Uterus (tissue), 4 donors: Measurements from ENCODE around the gene RFX8. TPM values are rescaled to one million over a fixed set of nuclear protein-coding genes. Genes with fewer than 3 reads are reported as not detected.

Source experiments
- DNase-seq, 2 donors: peaks; one replicate each; pipeline ENCODE4 v3.0.0-alpha.2; 2019 to 2020
- H3K27ac ChIP-seq, 2 donors: fragments of 200-600 bp; sonication (generic); 1 replicate in 1 of 2; 2 replicates in 1 of 2; pipeline ENCODE4 v1.5.1; 2016 to 2018
- H3K27me3 ChIP-seq, 2 donors: fragments of 200-600 bp; sonication (generic); one replicate each; pipeline ENCODE4 v1.5.1; 2018 to 2019; ENCODE audit warnings: control low read depth in 1 of 2
- H3K36me3 ChIP-seq, 2 donors: fragments of 200-600 bp; sonication (generic); one replicate each; pipeline ENCODE4 v1.5.1; 2019; ENCODE audit warnings: control low read depth in 1 of 2
- H3K4me1 ChIP-seq, 2 donors: fragments of 200-600 bp; sonication (generic); one replicate each; pipeline ENCODE4 v1.5.1; 2018 to 2019; ENCODE audit warnings: control low read depth in 1 of 2
- H3K4me3 ChIP-seq, 2 donors: fragments of 200-600 bp; sonication (generic); 1 replicate in 1 of 2; 2 replicates in 1 of 2; pipeline ENCODE4 v1.5.1; 2018 to 2019; ENCODE audit warnings: mild to moderate bottlenecking in 1 of 2
- H3K9me3 ChIP-seq, 2 donors: fragments of 200-600 bp; sonication (generic); one replicate each; pipeline ENCODE4 v1.5.1; 2019; ENCODE audit warnings: control low read depth in 1 of 2
- POLR2A ChIP-seq, 2 donors: fragments of 450-650 bp; IDR thresholded peaks; one replicate each; pipeline ENCODE4 v1.6.1; 2016; ENCODE audit warnings: antibody characterized with exemption in 2 of 2, mild to moderate bottlenecking in 1 of 2, moderate library complexity in 1 of 2
- intact Hi-C: fragments of 100-400 bp; cut with DNase I; formaldehyde crosslinking; loops from one replicate; pipeline ENCODE4 v1.15.1; 2023; ENCODE audit warnings: low total_unique reads
- total RNA-seq, 4 donors: library from RNA; depleted of rRNA in 3 of 4; stranded (reverse); fragments of >200 nt in 3 of 4; gene quantifications; one replicate each; pipeline versions ENCODE4 v1.1.0 to v1.2.4, GENCODE V29; 2014 to 2023
- TF ChIP-seq, protein P1 (sequence below), 4 experiments: fragments of 200-600 bp in 2 of 4; fragments of 450-650 bp in 2 of 4; sonication (generic) in 2 of 4; IDR thresholded peaks; one replicate each; pipeline ENCODE4 v1.5.1; 2016 to 2019; ENCODE audit warnings: antibody characterized with exemption in 4 of 4, mild to moderate bottlenecking in 2 of 4, moderate library complexity in 1 of 4
- donor health status: DM: yes; HTN: yes; CAD: no.

The RFX8 gene
- total RNA-seq, 4 donors from 2014 or later, result 0.51 to 1.4 (median 1.1) TPM; not detected in 1

DNA sequence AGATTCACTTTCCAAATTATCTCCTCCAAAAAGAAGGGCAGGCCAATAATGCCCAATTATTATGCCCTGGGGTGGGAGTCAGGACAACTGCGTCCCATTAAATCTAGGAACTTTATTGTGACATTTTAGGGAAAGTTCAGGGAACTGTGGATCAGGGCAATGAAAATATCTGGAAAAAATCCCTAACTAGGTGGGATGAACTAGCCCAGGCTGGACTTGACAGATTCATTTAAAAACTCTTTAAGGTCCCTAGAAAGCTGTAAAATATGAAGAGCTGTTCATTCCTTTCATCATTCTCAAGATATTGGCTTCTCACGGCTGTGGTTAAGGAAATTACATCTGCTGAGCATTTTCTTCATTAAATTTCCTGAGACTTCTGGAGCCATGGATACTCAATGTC lies 95.8 kb downstream of the RFX8 start:
- H3K27me3 ChIP-seq, result no peaks in the 10 kb centered on the region
- TF ChIP-seq, protein P1, sequence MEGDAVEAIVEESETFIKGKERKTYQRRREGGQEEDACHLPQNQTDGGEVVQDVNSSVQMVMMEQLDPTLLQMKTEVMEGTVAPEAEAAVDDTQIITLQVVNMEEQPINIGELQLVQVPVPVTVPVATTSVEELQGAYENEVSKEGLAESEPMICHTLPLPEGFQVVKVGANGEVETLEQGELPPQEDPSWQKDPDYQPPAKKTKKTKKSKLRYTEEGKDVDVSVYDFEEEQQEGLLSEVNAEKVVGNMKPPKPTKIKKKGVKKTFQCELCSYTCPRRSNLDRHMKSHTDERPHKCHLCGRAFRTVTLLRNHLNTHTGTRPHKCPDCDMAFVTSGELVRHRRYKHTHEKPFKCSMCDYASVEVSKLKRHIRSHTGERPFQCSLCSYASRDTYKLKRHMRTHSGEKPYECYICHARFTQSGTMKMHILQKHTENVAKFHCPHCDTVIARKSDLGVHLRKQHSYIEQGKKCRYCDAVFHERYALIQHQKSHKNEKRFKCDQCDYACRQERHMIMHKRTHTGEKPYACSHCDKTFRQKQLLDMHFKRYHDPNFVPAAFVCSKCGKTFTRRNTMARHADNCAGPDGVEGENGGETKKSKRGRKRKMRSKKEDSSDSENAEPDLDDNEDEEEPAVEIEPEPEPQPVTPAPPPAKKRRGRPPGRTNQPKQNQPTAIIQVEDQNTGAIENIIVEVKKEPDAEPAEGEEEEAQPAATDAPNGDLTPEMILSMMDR (IDR thresholded peaks at IDR 0.05), result no peak
- TF ChIP-seq POLR2A (IDR thresholded peaks at IDR 0.05), result no peak
- intact Hi-C loops, result no loop called here
- H3K36me3 ChIP-seq, result no peaks in the 10 kb centered on the region
- DNase-seq, result no peak
- H3K27ac ChIP-seq, result no peak overlapping the region
- H3K4me1 ChIP-seq, result no peaks in the 10 kb centered on the region
- H3K4me3 ChIP-seq, result no peak overlapping the region
- no peaks in the 10 kb centered on the region for H3K9me3 ChIP-seq

GRCh38 chr2:101375653-101376052 lies 99.3 kb downstream of the RFX8 start:
- Histone ChIP-seq H3K4me3 (no peak overlapping the region), H3K9me3 (no peaks in the 10 kb centered on the region), H3K27me3 (no peaks in the 10 kb centered on the region), H3K27ac (no peak overlapping the region), H3K4me1 (no peaks in the 10 kb centered on the region), H3K36me3 (no peaks in the 10 kb centered on the region)
- DNase-seq, result no peak
- intact Hi-C loops, result no loop called here
- TF ChIP-seq POLR2A (IDR thresholded peaks at IDR 0.05), result no peak
- TF ChIP-seq, protein P1 (IDR thresholded peaks at IDR 0.05), result no peak

DNA sequence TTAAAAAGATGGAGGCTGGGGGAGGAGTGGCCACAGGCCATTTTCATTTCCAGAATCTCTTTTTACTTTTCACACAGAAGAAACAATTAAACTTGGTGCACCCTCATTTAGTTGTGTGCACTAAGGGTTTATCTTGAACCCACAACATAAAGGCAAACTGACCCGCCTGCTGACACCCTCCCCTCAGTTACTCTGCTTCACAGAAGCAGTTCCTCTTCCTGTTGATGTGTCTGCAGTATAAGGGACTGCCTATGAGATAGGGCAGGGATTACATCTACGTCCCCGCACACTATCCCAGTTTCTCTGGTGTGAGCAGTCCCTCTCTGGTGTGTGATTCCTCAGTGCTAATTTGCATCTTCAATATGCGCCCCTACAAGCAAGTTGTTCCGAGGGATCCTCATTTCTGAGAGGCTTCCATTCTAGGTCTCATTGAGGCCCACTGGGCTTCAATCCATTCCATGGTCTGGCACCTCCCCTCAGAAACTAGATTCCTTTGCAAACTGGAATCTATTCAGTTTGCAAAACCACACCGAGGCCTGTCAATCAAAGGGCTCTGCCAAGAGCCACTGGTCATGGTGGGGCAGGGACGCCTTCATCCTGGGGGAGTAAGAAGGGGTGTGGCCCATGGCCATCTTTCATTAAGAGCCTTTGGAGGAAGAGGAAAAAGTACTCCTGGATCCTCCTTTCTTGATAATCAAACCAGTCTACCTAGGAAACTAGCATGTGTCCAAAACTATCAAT lies 99.9 kb downstream of the RFX8 start:
- no peaks in the 10 kb centered on the region for H3K4me1 ChIP-seq
- no peak for TF ChIP-seq POLR2A (IDR thresholded peaks at IDR 0.05)
- TF ChIP-seq, protein P1 (IDR thresholded peaks at IDR 0.05), result no peak
- no peak overlapping the region for H3K4me3 ChIP-seq
- H3K27me3 ChIP-seq, result no peaks in the 10 kb centered on the region
- H3K27ac ChIP-seq, result no peak overlapping the region
- intact Hi-C loops, result no loop called here
- no peak for DNase-seq
- no peaks in the 10 kb centered on the region for H3K36me3 ChIP-seq
- H3K9me3 ChIP-seq, result no peaks in the 10 kb centered on the region

- TF ChIP-seq POLR2A (IDR thresholded peaks at IDR 0.05), result no peak
- TF ChIP-seq, protein P1 (IDR thresholded peaks at IDR 0.05), result no peak
Measured at GRCh38 chr2:101372792-101373191, 102.1 kb downstream of the RFX8 start.

GRCh38 chr2:101371636-101372035 lies 103.3 kb downstream of the RFX8 start:
- H3K27me3 ChIP-seq, result no peaks in the 10 kb centered on the region
- H3K4me3 ChIP-seq, result no peak overlapping the region
- no peaks in the 10 kb centered on the region for H3K9me3 ChIP-seq
- intact Hi-C loops, result no loop called here
- TF ChIP-seq POLR2A (IDR thresholded peaks at IDR 0.05), result no peak
- TF ChIP-seq, protein P1 (IDR thresholded peaks at IDR 0.05), result no peak
- no peaks in the 10 kb centered on the region for H3K4me1 ChIP-seq
- H3K27ac ChIP-seq, result no peak overlapping the region
- H3K36me3 ChIP-seq, result no peaks in the 10 kb centered on the region
- no peak for DNase-seq

More at GRCh38 chr2:101372792-101373191, 102.1 kb downstream of the RFX8 start:
- no peaks in the 10 kb centered on the region for H3K4me1 ChIP-seq
- H3K36me3 ChIP-seq, result no peaks in the 10 kb centered on the region
- DNase-seq, result no peak
- no peaks in the 10 kb centered on the region for H3K9me3 ChIP-seq
- H3K4me3 ChIP-seq, result no peak overlapping the region
- H3K27ac ChIP-seq, result no peak overlapping the region
- H3K27me3 ChIP-seq, result no peaks in the 10 kb centered on the region
- intact Hi-C loops, result no loop called here
